Liver (tissue), 3 donors: Measurements from ENCODE around the gene RNF215.

ENCODE experiments used
- GABPA ChIP-seq, 2 donors: IDR thresholded peaks in 1 of 2; conservative IDR thresholded peaks in 1 of 2; 2 replicates each; pipeline ENCODE4 v1.6.1; 2016; ENCODE audit warnings: antibody characterized with exemption in 2 of 2, mild to moderate bottlenecking in 1 of 2, moderate library complexity in 1 of 2
- HNF4A ChIP-seq, 2 donors: conservative IDR thresholded peaks; 2 replicates each; pipeline ENCODE4 v1.6.1; 2016; ENCODE audit warnings: antibody characterized with exemption in 2 of 2, mild to moderate bottlenecking in 2 of 2
- JUND ChIP-seq, 2 donors: IDR thresholded peaks; 2 replicates each; pipeline ENCODE4 v1.6.1; 2016; ENCODE audit warnings: antibody characterized with exemption in 2 of 2
- NR2F2 ChIP-seq: IDR thresholded peaks from 2 replicates; pipeline ENCODE4 v1.6.1; 2016; ENCODE audit warnings: antibody characterized with exemption
- RAD21 ChIP-seq, 2 donors: IDR thresholded peaks; 2 replicates each; pipeline ENCODE4 v1.6.1; 2016; ENCODE audit warnings: antibody characterized with exemption in 2 of 2, mild to moderate bottlenecking in 2 of 2
- RXRA ChIP-seq, 2 donors: IDR thresholded peaks; 2 replicates each; pipeline ENCODE4 v1.6.1; 2017 to 2018; ENCODE audit warnings: antibody characterized with exemption in 2 of 2, mild to moderate bottlenecking in 1 of 2
- SP1 ChIP-seq: IDR thresholded peaks from 2 replicates; pipeline ENCODE4 v1.6.1; 2018; ENCODE audit warnings: antibody characterized with exemption, mild to moderate bottlenecking
- TAF1 ChIP-seq: conservative IDR thresholded peaks from 2 replicates; pipeline ENCODE4 v1.6.1; 2016; ENCODE audit warnings: antibody characterized with exemption, mild to moderate bottlenecking
- YY1 ChIP-seq: IDR thresholded peaks from 2 replicates; pipeline ENCODE4 v1.6.1; 2016; ENCODE audit warnings: antibody characterized with exemption, mild to moderate bottlenecking
- TF ChIP-seq, protein P1 (sequence below): fragments of 150-350 bp; IDR thresholded peaks from 2 replicates; pipeline ENCODE4 v1.5.1; 2017; ENCODE audit warnings: improper control_type of control experiment, low read depth, low read length; ENCODE audit not compliant: missing input control
- TF ChIP-seq, protein P2 (sequence below): IDR thresholded peaks from 2 replicates; pipeline ENCODE4 v1.6.1; 2016; ENCODE audit warnings: antibody characterized with exemption, mild to moderate bottlenecking
- TF ChIP-seq, protein P3 (sequence below): IDR thresholded peaks from 2 replicates; pipeline ENCODE4 v1.6.1; 2016; ENCODE audit warnings: antibody characterized with exemption
- TF ChIP-seq, protein P4 (sequence below): IDR thresholded peaks from 2 replicates; pipeline ENCODE4 v1.6.1; 2016; ENCODE audit warnings: antibody characterized with exemption
- donor health status: healthy.
- donor health status: healthy.

DNA sequence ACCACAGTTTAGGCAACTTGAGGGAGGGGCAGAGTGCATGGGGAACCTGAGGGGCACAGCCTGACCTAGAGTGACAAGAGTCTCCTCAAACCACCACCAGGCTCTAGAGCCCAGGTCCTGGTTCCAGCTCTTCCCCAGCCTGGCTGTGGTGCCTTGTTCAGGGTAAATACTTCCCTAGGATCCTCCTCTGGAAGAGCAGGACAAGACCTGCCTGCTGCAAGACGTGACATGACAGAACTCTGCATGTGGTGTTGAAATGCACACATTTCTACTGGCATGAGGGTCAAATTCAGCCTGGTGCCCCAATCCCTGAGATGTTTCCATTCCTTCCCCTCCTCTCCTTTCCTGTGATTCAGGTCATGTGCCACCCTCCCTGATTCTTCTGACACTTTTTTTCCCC, 12.9 kb upstream of the RNF215 start:
- TF ChIP-seq, protein P1, sequence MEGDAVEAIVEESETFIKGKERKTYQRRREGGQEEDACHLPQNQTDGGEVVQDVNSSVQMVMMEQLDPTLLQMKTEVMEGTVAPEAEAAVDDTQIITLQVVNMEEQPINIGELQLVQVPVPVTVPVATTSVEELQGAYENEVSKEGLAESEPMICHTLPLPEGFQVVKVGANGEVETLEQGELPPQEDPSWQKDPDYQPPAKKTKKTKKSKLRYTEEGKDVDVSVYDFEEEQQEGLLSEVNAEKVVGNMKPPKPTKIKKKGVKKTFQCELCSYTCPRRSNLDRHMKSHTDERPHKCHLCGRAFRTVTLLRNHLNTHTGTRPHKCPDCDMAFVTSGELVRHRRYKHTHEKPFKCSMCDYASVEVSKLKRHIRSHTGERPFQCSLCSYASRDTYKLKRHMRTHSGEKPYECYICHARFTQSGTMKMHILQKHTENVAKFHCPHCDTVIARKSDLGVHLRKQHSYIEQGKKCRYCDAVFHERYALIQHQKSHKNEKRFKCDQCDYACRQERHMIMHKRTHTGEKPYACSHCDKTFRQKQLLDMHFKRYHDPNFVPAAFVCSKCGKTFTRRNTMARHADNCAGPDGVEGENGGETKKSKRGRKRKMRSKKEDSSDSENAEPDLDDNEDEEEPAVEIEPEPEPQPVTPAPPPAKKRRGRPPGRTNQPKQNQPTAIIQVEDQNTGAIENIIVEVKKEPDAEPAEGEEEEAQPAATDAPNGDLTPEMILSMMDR: no peak
- TF ChIP-seq, protein P2, sequence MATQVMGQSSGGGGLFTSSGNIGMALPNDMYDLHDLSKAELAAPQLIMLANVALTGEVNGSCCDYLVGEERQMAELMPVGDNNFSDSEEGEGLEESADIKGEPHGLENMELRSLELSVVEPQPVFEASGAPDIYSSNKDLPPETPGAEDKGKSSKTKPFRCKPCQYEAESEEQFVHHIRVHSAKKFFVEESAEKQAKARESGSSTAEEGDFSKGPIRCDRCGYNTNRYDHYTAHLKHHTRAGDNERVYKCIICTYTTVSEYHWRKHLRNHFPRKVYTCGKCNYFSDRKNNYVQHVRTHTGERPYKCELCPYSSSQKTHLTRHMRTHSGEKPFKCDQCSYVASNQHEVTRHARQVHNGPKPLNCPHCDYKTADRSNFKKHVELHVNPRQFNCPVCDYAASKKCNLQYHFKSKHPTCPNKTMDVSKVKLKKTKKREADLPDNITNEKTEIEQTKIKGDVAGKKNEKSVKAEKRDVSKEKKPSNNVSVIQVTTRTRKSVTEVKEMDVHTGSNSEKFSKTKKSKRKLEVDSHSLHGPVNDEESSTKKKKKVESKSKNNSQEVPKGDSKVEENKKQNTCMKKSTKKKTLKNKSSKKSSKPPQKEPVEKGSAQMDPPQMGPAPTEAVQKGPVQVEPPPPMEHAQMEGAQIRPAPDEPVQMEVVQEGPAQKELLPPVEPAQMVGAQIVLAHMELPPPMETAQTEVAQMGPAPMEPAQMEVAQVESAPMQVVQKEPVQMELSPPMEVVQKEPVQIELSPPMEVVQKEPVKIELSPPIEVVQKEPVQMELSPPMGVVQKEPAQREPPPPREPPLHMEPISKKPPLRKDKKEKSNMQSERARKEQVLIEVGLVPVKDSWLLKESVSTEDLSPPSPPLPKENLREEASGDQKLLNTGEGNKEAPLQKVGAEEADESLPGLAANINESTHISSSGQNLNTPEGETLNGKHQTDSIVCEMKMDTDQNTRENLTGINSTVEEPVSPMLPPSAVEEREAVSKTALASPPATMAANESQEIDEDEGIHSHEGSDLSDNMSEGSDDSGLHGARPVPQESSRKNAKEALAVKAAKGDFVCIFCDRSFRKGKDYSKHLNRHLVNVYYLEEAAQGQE: no peak
- TF ChIP-seq RXRA (IDR thresholded peaks at IDR 0.05) (no peak), TAF1 (no peak), YY1 (no peak), RAD21 (IDR thresholded peaks at IDR 0.05) (no peak), JUND (IDR thresholded peaks at IDR 0.05) (no peak), GABPA (IDR thresholded peaks at IDR 0.05 in 1 of 2, conservative IDR thresholded peaks at IDR 0.05 in 1 of 2) (no peak), NR2F2 (no peak), SP1 (no peak), HNF4A (conservative IDR thresholded peaks at IDR 0.05) (no peak)
- TF ChIP-seq, protein P3, sequence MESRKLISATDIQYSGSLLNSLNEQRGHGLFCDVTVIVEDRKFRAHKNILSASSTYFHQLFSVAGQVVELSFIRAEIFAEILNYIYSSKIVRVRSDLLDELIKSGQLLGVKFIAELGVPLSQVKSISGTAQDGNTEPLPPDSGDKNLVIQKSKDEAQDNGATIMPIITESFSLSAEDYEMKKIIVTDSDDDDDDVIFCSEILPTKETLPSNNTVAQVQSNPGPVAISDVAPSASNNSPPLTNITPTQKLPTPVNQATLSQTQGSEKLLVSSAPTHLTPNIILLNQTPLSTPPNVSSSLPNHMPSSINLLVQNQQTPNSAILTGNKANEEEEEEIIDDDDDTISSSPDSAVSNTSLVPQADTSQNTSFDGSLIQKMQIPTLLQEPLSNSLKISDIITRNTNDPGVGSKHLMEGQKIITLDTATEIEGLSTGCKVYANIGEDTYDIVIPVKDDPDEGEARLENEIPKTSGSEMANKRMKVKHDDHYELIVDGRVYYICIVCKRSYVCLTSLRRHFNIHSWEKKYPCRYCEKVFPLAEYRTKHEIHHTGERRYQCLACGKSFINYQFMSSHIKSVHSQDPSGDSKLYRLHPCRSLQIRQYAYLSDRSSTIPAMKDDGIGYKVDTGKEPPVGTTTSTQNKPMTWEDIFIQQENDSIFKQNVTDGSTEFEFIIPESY: no peak
- TF ChIP-seq, protein P4, sequence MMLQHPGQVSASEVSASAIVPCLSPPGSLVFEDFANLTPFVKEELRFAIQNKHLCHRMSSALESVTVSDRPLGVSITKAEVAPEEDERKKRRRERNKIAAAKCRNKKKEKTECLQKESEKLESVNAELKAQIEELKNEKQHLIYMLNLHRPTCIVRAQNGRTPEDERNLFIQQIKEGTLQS: no peak
